C4-2B (cell line): ENCODE measurements around the gene GRIA1.

ENCODE experiments used
- H3K27ac ChIP-seq: fragments of 450-650 bp; 2 replicates; pipeline ENCODE4 v1.5.1; 2017
- ZFX ChIP-seq: fragments of 450-650 bp; IDR thresholded peaks from 2 replicates; pipeline ENCODE4 v1.6.1; 2017
- TF ChIP-seq, protein P1 (sequence below): fragments of 450-650 bp; conservative IDR thresholded peaks from 2 replicates; pipeline ENCODE4 v1.5.1; 2017; ENCODE audit warnings: mild to moderate bottlenecking

Gene GRIA1

DNA sequence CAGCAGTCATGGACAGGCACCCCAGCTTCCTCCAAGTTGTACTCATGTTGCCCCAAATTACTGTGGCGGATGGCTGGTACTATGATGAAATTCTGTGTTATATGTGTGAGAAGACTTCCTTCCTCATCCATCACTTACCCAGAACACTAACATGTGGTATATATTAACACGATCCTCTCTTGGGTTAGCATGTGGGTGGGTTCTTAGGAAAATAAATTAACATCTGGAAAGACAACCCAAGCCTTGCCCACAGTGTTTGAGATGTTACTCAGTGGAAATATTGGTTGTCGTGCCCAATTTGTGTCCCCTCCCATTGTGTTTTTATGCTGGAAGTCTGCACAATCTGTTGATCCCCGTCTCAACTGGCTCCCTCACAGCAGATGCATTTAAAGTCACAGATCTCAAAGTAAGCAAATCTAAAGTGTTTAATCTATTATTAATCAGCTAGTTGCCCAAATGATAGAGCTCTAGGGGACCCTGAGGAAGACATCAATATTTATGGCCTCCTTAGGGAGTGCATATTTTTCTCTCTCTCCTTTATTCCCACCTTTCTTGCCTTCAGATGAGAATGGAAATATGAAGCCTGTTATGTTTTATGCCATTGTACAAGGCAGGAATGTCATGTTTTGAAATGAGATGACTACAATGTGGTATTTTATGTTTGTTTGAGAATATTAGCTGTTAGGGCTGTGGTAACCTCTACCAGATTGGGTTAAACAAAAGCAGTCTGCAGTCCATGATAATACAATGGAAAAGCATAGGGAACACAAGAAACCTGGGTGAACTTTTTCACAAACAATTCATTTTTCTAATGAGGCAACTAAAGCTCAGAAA is 93.9 kb downstream of the GRIA1 start:
- TF ChIP-seq, protein P1, sequence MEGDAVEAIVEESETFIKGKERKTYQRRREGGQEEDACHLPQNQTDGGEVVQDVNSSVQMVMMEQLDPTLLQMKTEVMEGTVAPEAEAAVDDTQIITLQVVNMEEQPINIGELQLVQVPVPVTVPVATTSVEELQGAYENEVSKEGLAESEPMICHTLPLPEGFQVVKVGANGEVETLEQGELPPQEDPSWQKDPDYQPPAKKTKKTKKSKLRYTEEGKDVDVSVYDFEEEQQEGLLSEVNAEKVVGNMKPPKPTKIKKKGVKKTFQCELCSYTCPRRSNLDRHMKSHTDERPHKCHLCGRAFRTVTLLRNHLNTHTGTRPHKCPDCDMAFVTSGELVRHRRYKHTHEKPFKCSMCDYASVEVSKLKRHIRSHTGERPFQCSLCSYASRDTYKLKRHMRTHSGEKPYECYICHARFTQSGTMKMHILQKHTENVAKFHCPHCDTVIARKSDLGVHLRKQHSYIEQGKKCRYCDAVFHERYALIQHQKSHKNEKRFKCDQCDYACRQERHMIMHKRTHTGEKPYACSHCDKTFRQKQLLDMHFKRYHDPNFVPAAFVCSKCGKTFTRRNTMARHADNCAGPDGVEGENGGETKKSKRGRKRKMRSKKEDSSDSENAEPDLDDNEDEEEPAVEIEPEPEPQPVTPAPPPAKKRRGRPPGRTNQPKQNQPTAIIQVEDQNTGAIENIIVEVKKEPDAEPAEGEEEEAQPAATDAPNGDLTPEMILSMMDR, result no peak
- TF ChIP-seq ZFX, result no peak
- no peak overlapping the region for H3K27ac ChIP-seq

DNA sequence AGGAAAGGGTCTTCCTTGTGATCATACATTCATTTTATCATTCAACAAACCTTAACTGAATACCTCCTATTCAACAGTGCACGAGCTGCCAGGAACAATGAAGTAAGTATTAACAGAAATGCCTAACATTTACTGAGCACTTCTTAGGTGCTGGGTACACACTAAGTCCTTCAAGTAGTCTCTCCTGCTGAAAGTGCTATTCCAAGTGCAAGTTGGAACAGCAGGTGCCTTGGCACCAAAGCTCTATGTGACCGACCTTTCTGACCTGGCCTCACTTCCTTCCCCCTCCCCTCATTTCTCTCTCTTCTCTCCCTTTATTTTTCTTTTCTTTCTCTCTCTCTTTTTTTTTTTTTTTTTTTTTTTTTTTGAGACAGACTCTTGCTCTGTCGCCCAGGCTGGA is 94.5 kb downstream of the GRIA1 start:
- no peak overlapping the region for H3K27ac ChIP-seq
- no peak for TF ChIP-seq ZFX
- TF ChIP-seq, protein P1, result no peak

DNA sequence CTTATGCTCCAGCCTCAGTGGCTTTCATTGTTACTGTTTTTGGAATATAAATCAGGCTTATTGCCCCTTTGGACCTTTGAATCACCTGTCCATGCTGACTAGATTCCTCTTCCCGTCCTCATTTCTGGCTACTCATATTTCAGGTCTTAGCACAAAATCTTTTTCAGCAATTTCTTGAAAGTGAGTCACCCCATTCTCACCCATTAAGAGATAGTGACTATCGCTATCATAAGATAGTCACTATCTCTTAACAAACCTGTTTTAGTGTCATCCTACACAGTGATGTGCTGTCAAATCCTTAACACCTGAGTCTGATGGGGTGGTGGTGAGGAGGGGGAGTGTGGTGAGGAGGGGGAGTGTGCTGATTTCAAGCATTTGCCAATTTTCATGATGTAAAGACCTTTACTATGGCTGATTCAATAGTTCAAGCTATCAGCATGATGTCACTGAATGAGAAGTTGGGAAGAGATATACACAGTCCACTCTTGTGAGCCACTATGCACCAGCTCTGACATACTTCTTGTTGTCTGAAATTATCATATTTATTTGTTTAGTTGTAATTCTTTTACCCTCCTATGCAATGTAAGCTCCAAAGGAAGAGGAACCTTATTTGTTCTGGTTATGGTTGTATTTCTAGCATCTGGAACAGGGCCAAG is 95.3 kb downstream of the GRIA1 start:
- no peak for TF ChIP-seq ZFX
- TF ChIP-seq, protein P1, result no peak
- H3K27ac ChIP-seq, result no peak overlapping the region

DNA sequence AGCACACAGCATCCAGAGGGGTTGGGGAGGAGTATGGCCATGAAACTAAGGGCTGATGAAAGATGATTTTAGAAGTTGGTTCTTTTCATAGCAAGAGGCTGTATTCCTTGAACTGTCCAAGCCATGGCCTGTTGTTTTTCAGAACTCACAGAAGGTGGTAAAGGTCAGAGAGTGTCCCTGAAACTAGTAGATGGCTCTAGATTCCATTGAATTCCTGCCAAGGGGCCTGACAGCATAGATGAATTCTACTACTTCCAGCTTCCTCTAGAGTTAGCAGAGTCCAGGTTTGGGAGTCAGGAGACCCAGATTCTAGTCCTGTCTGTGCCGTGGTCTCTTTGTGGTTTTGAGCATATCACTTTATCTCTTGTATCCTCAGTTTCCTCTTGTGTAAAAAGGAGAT is 101.6 kb downstream of the GRIA1 start:
- TF ChIP-seq, protein P1, result no peak
- TF ChIP-seq ZFX, result no peak
- no peak overlapping the region for H3K27ac ChIP-seq

DNA sequence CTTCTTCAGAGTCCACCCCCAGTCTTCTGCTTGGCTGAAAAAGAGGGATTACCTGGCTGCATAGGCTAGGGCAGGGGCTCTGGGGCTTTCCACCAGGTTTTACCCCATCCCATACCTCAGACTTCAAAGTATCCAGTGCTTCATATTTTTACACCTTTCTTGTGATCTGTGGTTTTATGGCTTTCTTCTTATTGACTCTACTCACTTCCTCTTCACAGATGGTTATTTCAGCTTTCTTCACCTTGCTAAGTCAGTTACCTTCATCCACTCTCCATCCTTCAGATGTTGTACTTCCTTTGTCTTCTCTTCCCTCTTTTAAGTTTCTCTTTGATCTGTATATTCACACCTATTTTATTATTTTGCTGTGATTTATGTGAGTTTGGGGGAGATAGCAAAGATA is 104.3 kb downstream of the GRIA1 start:
- no peak overlapping the region for H3K27ac ChIP-seq
- TF ChIP-seq, protein P1, result no peak

DNA sequence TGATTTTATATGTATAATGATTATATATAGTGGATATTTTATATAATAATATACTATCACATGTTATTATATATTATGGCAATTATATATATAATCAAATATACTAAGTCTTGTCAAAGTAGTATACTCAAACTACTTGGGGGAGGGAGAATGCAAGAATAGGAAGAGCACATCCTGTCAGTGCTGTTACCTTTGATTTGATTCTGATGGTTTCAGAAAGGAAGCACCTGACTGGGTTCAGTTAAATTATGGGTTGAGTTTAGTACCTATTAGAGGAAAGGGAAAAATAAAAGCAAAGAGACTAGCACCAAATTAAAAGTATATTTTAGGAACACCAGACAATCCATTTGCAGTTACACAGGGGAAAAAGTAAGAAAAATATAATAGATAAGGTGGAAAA is 107.6 kb downstream of the GRIA1 start:
- TF ChIP-seq, protein P1, result no peak
- TF ChIP-seq ZFX, result no peak

DNA sequence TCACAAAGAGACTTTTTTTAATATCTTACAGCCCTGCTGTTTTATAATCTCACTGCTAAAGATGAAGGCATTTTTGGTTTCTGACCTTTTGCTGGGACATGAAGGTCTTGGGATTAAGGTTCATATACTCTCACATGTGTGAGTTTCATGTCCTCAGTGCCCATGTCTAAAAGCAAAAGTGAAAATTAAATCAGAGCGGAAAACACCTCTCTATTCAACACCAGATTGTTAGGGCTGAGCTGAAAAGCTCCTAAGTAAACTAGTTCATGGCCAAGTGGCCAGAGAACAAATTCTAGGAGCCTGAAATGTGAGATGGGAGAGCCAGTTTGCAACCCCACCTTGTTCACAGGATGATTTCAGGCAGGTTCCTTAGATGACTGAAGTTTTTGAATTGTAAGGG is 110.9 kb downstream of the GRIA1 start:
- TF ChIP-seq, protein P1, result no peak
- TF ChIP-seq ZFX, result no peak
- H3K27ac ChIP-seq, result no peak overlapping the region

More for the DNA sequence above, 107.6 kb downstream of the GRIA1 start:
- H3K27ac ChIP-seq, result no peak overlapping the region
